ENCODE results near the gene PNPLA3. TPM values are rescaled to one million over a fixed set of nuclear protein-coding genes. Genes with fewer than 3 reads are reported as not detected.

Gene PNPLA3
- total and polyA plus RNA-seq, 9 of the 15 experiments (the other 6 are each of a cell fraction or from before 2014, with no cell fraction given), result 0.20 to 0.48 (median 0.38) TPM; not detected in 6

GRCh38 chr22:43921370-43921769 lies 2.2 kb upstream of the PNPLA3 start:
- ATAC-seq (no peak), FAIRE-seq (no peak), DNase-seq (ENCODE audit: extremely low read depth in 1 of 4, low spot score in 3 of 4) (no peak)
- Histone ChIP-seq H3K9me3 (replicated peaks; ENCODE audit: control insufficient read depth, insufficient read depth, low read depth, low read length) (no peaks in the 10 kb centered on the region), H4K20me1 (replicated peaks; ENCODE audit: control insufficient read depth, insufficient read depth, low read length) (no peaks in the 10 kb centered on the region), H3K4me1 (replicated peaks in 1 of 2; ENCODE audit: control insufficient read depth in 2 of 2, insufficient read depth in 2 of 2, low read length in 2 of 2) (peaks cover 2 to 9% of the 10 kb centered on the region in 2 experiments; a peak in 3 of 5 replicates), H3K27me3 (ENCODE audit: control insufficient read depth in 2 of 2, insufficient read depth in 2 of 2, low read length in 2 of 2) (peaks cover 0 to 12% of the 10 kb centered on the region in 2 experiments; a peak in 3 of 5 replicates), H3K79me2 (ENCODE audit: control insufficient read depth, insufficient read depth, low read length) (no peaks in the 10 kb centered on the region), H3K4me2 (ENCODE audit: insufficient read depth, low read length) (no peak overlapping the region), H2AFZ (ENCODE audit: low read depth, low read length) (no peak overlapping the region), H3K4me3 (no peak overlapping the region), H3K27ac (ENCODE audit: extremely low read depth, low read depth, low read length) (no peak overlapping the region), H3K9me1 (ENCODE audit: control insufficient read depth, insufficient read depth, low read length) (no peaks in the 10 kb centered on the region), H3K9ac (ENCODE audit: insufficient read depth in 1 of 2, low read depth in 2 of 2, low read length in 2 of 2) (no peak overlapping the region; a peak in 1 of 4 replicates), H3K36me3 (ENCODE audit: control insufficient read depth, insufficient read depth, low read length) (no peaks in the 10 kb centered on the region)
- intact Hi-C loops (cut with micrococcal nuclease) (no loop called here), in situ Hi-C loops (cut with MboI) (no loop called here)
- TF ChIP-seq XRCC4 (IDR thresholded peaks at IDR 0.05; ENCODE audit: extremely low read depth, insufficient read depth, insufficient read length) (no peak), THAP12 (CRISPR knock-in tag; IDR thresholded peaks at IDR 0.05) (no peak), ZNF644 (tag; IDR thresholded peaks at IDR 0.05; ENCODE audit: low read depth) (no peak), NR1H2 (CRISPR knock-in tag; IDR thresholded peaks at IDR 0.05) (no peak), SMARCA4 (IDR thresholded peaks at IDR 0.05) (no peak), SMAD4 (CRISPR knock-in tag; conservative IDR thresholded peaks at IDR 0.05) (no peak), CBFA2T2 (conservative IDR thresholded peaks at IDR 0.05) (no peak), EP400 (IDR thresholded peaks at IDR 0.05) (no peak)
- BruUV-seq (replicated peaks), result no TSS peak
- ChIA-PET POLR2A (interaction anchor here (0.7 kb wide), 1 partner anchor 10 kb away, joined by 3 read pairs; no protein-coding TSS in a partner anchor), CTCF (ENCODE audit: low intra/inter-chr PET ratio) (no interaction called here)
- 0% methylated on average over 4 of the region's 4 CpGs for WGBS (ENCODE audit: insufficient coverage, low coverage, missing lambda C conversion rate)

Measured in K562 (cell line).